ENCODE measurements around the gene KCNMB4.

The KCNMB4 gene

GRCh38 chr12:70393787-70394499, 27.9 kb downstream of the KCNMB4 start:
- H2AFZ ChIP-seq = no peak overlapping the region
- H3K27me3 ChIP-seq (ENCODE audit: control insufficient read depth, insufficient read depth, low read length) = no peaks in the 10 kb centered on the region
- H3K9me3 ChIP-seq (ENCODE audit: control insufficient read depth, low read length) = no peaks in the 10 kb centered on the region
- H3K27ac ChIP-seq = no peak overlapping the region
- TF ChIP-seq CTCF (IDR thresholded peaks at IDR 0.05) = no peak
- no peak overlapping the region for H3K4me2 ChIP-seq (ENCODE audit: low read length)
- H3K9ac ChIP-seq = no peak overlapping the region
- H3K4me3 ChIP-seq (ENCODE audit: low read depth, low read length) = no peak overlapping the region
- no peaks in the 10 kb centered on the region for H3K36me3 ChIP-seq (ENCODE audit: control insufficient read depth, insufficient read depth, low read length)
- H3K79me2 ChIP-seq = no peaks in the 10 kb centered on the region
- no peaks in the 10 kb centered on the region for H3K4me1 ChIP-seq

- Histone ChIP-seq H3K79me2 (no peaks in the 10 kb centered on the region), H3K4me1 (no peaks in the 10 kb centered on the region), H2AFZ (no peak overlapping the region), H3K27me3 (ENCODE audit: control insufficient read depth, insufficient read depth, low read length) (no peaks in the 10 kb centered on the region), H3K27ac (no peak overlapping the region), H3K9me3 (ENCODE audit: control insufficient read depth, low read length) (no peaks in the 10 kb centered on the region), H3K36me3 (ENCODE audit: control insufficient read depth, insufficient read depth, low read length) (no peaks in the 10 kb centered on the region), H3K4me2 (ENCODE audit: low read length) (no peak overlapping the region), H3K4me3 (ENCODE audit: low read depth, low read length) (no peak overlapping the region), H3K9ac (no peak overlapping the region)
- TF ChIP-seq CTCF (IDR thresholded peaks at IDR 0.05) = no peak
These were observed 31.9 kb downstream of the KCNMB4 start for GRCh38 chr12:70398002-70398401.

GRCh38 chr12:70398862-70399261, 32.8 kb downstream of the KCNMB4 start:
- Histone ChIP-seq H3K27ac (no peak overlapping the region), H3K9ac (no peak overlapping the region), H3K36me3 (ENCODE audit: control insufficient read depth, insufficient read depth, low read length) (no peaks in the 10 kb centered on the region), H3K4me3 (ENCODE audit: low read depth, low read length) (no peak overlapping the region), H3K4me1 (no peaks in the 10 kb centered on the region), H3K4me2 (ENCODE audit: low read length) (no peak overlapping the region), H2AFZ (no peak overlapping the region), H3K9me3 (ENCODE audit: control insufficient read depth, low read length) (no peaks in the 10 kb centered on the region), H3K79me2 (no peaks in the 10 kb centered on the region), H3K27me3 (ENCODE audit: control insufficient read depth, insufficient read depth, low read length) (no peaks in the 10 kb centered on the region)
- no peak for TF ChIP-seq CTCF (IDR thresholded peaks at IDR 0.05)

GRCh38 chr12:70399311-70399710, 33.2 kb downstream of the KCNMB4 start:
- H3K79me2 ChIP-seq = no peaks in the 10 kb centered on the region
- no peaks in the 10 kb centered on the region for H3K9me3 ChIP-seq (ENCODE audit: control insufficient read depth, low read length)
- H3K4me2 ChIP-seq (ENCODE audit: low read length) = no peak overlapping the region
- TF ChIP-seq CTCF (IDR thresholded peaks at IDR 0.05) = no peak
- H3K36me3 ChIP-seq (ENCODE audit: control insufficient read depth, insufficient read depth, low read length) = no peaks in the 10 kb centered on the region
- no peak overlapping the region for H3K4me3 ChIP-seq (ENCODE audit: low read depth, low read length)
- H3K27ac ChIP-seq = no peak overlapping the region
- no peak overlapping the region for H2AFZ ChIP-seq
- H3K4me1 ChIP-seq = no peaks in the 10 kb centered on the region
- H3K27me3 ChIP-seq (ENCODE audit: control insufficient read depth, insufficient read depth, low read length) = no peaks in the 10 kb centered on the region
- no peak overlapping the region for H3K9ac ChIP-seq

- no peaks in the 10 kb centered on the region for H3K27me3 ChIP-seq (ENCODE audit: control insufficient read depth, insufficient read depth, low read length)
- H3K36me3 ChIP-seq (ENCODE audit: control insufficient read depth, insufficient read depth, low read length) = no peaks in the 10 kb centered on the region
- no peak overlapping the region for H3K4me2 ChIP-seq (ENCODE audit: low read length)
- no peaks in the 10 kb centered on the region for H3K4me1 ChIP-seq
- no peak overlapping the region for H3K4me3 ChIP-seq (ENCODE audit: low read depth, low read length)
- H3K9ac ChIP-seq = no peak overlapping the region
- no peak for TF ChIP-seq CTCF (IDR thresholded peaks at IDR 0.05)
- no peak overlapping the region for H3K27ac ChIP-seq
- no peak overlapping the region for H2AFZ ChIP-seq
- no peaks in the 10 kb centered on the region for H3K79me2 ChIP-seq
- no peaks in the 10 kb centered on the region for H3K9me3 ChIP-seq (ENCODE audit: control insufficient read depth, low read length)
These were observed 34.0 kb downstream of the KCNMB4 start for GRCh38 chr12:70400124-70400523.

Measured in parathyroid adenoma (tissue), 2 donors.